HepG2 (cell line): ENCODE measurements around the gene CTRL. TPM values are rescaled to one million over a fixed set of nuclear protein-coding genes. Genes with fewer than 3 reads are reported as not detected.

Source experiments
- KLF13 ChIP-seq: sonication (generic); formaldehyde crosslinking; IDR thresholded peaks from 2 replicates; pipeline ENCODE4 v1.4.0; 2020; ENCODE audit warnings: mild to moderate bottlenecking, missing genetic modification reagents
- TAF1 ChIP-seq: sonication (generic); formaldehyde crosslinking; IDR thresholded peaks from 2 replicates; pipeline ENCODE4 v1.4.0; 2020; ENCODE audit warnings: missing genetic modification reagents
- ZSCAN12 ChIP-seq: sonication (generic); formaldehyde crosslinking; IDR thresholded peaks from 2 replicates; pipeline ENCODE4 v1.9.0; 2021; ENCODE audit warnings: mild to moderate bottlenecking, missing genetic modification reagents
- polyA plus RNA-seq, 8 experiments: library from polyadenylated mRNA; depleted of rRNA in 3 of 8; stranded (reverse) in 7 of 8; unstranded in 1 of 8; fragments of >200 nt; fragmentation: Illumina TruSeq in 4 of 8; extraction: Trizol in 4 of 8; gene quantifications; 2 replicates each; pipeline versions ENCODE4 v1.2.1 to v1.2.3, GENCODE V29; 2011 to 2016; ENCODE audit warnings: low read depth in 4 of 8, missing spikeins in 1 of 8, mixed read lengths in 1 of 8; ENCODE audit not compliant: insufficient read depth in 1 of 8
- total RNA-seq, 5 experiments: library from RNA; depleted of rRNA; stranded (reverse); fragments of >200 nt; fragmentation: Illumina TruSeq; extraction: Trizol; gene quantifications; 2 replicates each; pipeline ENCODE4 v1.2.3, GENCODE V29; 2016; ENCODE audit warnings: low read depth in 1 of 5
- TF ChIP-seq, protein P1 (sequence below): sonication (generic); formaldehyde crosslinking; conservative IDR thresholded peaks from 2 replicates; pipeline ENCODE4 v1.4.0; 2020; ENCODE audit warnings: mild to moderate bottlenecking, missing genetic modification reagents, moderate library complexity
- TF ChIP-seq, protein P2 (sequence below): sonication (generic); formaldehyde crosslinking; IDR thresholded peaks from 2 replicates; pipeline ENCODE4 v1.5.0; 2020; ENCODE audit warnings: mild to moderate bottlenecking, missing genetic modification reagents
- TF ChIP-seq, protein P3 (sequence below): sonication (generic); formaldehyde crosslinking; IDR thresholded peaks from 2 replicates; pipeline ENCODE4 v1.4.0; 2020; ENCODE audit warnings: missing genetic modification reagents
- TF ChIP-seq, protein P4 (sequence below): sonication (generic); formaldehyde crosslinking; IDR thresholded peaks from 2 replicates; pipeline ENCODE4 v1.5.0; 2020; ENCODE audit warnings: mild to moderate bottlenecking, missing genetic modification reagents, moderate library complexity
- TF ChIP-seq, protein P5 (sequence below): sonication (generic); formaldehyde crosslinking; IDR thresholded peaks from 2 replicates; pipeline ENCODE4 v1.9.0; 2021; ENCODE audit warnings: missing genetic modification reagents, borderline replicate concordance

The CTRL gene
- total and polyA plus RNA-seq, 2 of the 13 experiments (the other 11 are each of a cell fraction or from before 2014, with no cell fraction given) = 1.9 to 2.7 TPM

DNA sequence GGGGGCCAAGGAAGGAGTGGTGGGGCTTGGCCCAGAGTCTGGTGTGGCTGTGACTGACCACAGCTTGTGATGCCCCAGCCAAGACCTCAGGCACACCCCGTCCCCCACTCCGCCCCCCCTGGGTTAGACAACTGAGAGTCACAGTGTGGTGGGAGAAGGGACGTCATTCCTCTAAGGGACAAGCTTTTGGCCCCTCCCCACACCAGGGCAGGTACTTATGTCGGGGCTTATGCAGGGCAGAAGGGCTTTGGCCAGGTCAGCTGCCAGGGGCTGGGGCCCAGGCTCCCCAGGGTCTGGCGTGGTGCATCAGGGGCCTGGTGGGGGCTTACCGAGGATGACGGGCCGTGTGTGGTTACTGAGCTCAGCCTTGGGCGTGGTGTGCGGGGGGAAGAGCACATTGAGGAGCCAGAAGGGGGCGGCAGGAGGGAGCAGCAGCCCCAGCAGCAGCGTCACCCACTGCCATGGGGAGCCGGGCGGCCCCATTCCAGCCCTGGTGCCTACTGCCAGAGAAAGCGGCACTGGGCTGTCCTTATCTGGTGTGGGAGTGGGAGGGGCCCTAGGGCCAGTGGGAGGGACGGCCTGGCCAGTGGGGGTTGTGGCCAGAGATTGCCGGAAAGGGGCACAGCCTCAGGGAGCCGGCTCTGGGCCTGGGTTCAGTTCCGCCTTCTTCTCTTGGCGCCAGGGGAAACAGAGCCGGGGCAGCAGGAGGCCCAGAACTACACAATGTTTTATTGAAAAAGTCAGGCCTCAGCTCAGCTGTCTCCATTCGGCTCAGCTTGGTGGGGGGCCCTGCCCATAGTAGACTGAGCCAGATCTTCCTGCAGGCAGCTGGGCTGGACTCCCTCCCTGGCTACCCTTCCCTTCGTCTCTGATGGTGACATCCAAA is 12.2 kb upstream of the CTRL start, which contains the start of gene LCAT (continued):
- TF ChIP-seq, protein P1, sequence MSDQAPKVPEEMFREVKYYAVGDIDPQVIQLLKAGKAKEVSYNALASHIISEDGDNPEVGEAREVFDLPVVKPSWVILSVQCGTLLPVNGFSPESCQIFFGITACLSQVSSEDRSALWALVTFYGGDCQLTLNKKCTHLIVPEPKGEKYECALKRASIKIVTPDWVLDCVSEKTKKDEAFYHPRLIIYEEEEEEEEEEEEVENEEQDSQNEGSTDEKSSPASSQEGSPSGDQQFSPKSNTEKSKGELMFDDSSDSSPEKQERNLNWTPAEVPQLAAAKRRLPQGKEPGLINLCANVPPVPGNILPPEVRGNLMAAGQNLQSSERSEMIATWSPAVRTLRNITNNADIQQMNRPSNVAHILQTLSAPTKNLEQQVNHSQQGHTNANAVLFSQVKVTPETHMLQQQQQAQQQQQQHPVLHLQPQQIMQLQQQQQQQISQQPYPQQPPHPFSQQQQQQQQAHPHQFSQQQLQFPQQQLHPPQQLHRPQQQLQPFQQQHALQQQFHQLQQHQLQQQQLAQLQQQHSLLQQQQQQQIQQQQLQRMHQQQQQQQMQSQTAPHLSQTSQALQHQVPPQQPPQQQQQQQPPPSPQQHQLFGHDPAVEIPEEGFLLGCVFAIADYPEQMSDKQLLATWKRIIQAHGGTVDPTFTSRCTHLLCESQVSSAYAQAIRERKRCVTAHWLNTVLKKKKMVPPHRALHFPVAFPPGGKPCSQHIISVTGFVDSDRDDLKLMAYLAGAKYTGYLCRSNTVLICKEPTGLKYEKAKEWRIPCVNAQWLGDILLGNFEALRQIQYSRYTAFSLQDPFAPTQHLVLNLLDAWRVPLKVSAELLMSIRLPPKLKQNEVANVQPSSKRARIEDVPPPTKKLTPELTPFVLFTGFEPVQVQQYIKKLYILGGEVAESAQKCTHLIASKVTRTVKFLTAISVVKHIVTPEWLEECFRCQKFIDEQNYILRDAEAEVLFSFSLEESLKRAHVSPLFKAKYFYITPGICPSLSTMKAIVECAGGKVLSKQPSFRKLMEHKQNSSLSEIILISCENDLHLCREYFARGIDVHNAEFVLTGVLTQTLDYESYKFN (CRISPR knock-in tag) = no peak; the same call in none of the 2 replicates
- TF ChIP-seq ZSCAN12 (no peak), TAF1 (CRISPR knock-in tag) (peak; percentile 75; the same call in 1 of the 2 replicates), KLF13 (CRISPR knock-in tag) (no peak)
- TF ChIP-seq, protein P2, sequence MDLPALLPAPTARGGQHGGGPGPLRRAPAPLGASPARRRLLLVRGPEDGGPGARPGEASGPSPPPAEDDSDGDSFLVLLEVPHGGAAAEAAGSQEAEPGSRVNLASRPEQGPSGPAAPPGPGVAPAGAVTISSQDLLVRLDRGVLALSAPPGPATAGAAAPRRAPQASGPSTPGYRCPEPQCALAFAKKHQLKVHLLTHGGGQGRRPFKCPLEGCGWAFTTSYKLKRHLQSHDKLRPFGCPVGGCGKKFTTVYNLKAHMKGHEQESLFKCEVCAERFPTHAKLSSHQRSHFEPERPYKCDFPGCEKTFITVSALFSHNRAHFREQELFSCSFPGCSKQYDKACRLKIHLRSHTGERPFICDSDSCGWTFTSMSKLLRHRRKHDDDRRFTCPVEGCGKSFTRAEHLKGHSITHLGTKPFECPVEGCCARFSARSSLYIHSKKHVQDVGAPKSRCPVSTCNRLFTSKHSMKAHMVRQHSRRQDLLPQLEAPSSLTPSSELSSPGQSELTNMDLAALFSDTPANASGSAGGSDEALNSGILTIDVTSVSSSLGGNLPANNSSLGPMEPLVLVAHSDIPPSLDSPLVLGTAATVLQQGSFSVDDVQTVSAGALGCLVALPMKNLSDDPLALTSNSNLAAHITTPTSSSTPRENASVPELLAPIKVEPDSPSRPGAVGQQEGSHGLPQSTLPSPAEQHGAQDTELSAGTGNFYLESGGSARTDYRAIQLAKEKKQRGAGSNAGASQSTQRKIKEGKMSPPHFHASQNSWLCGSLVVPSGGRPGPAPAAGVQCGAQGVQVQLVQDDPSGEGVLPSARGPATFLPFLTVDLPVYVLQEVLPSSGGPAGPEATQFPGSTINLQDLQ (CRISPR knock-in tag) = no peak
- TF ChIP-seq, protein P3, sequence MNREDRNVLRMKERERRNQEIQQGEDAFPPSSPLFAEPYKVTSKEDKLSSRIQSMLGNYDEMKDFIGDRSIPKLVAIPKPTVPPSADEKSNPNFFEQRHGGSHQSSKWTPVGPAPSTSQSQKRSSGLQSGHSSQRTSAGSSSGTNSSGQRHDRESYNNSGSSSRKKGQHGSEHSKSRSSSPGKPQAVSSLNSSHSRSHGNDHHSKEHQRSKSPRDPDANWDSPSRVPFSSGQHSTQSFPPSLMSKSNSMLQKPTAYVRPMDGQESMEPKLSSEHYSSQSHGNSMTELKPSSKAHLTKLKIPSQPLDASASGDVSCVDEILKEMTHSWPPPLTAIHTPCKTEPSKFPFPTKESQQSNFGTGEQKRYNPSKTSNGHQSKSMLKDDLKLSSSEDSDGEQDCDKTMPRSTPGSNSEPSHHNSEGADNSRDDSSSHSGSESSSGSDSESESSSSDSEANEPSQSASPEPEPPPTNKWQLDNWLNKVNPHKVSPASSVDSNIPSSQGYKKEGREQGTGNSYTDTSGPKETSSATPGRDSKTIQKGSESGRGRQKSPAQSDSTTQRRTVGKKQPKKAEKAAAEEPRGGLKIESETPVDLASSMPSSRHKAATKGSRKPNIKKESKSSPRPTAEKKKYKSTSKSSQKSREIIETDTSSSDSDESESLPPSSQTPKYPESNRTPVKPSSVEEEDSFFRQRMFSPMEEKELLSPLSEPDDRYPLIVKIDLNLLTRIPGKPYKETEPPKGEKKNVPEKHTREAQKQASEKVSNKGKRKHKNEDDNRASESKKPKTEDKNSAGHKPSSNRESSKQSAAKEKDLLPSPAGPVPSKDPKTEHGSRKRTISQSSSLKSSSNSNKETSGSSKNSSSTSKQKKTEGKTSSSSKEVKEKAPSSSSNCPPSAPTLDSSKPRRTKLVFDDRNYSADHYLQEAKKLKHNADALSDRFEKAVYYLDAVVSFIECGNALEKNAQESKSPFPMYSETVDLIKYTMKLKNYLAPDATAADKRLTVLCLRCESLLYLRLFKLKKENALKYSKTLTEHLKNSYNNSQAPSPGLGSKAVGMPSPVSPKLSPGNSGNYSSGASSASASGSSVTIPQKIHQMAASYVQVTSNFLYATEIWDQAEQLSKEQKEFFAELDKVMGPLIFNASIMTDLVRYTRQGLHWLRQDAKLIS (CRISPR knock-in tag) = no peak
- TF ChIP-seq, protein P4, sequence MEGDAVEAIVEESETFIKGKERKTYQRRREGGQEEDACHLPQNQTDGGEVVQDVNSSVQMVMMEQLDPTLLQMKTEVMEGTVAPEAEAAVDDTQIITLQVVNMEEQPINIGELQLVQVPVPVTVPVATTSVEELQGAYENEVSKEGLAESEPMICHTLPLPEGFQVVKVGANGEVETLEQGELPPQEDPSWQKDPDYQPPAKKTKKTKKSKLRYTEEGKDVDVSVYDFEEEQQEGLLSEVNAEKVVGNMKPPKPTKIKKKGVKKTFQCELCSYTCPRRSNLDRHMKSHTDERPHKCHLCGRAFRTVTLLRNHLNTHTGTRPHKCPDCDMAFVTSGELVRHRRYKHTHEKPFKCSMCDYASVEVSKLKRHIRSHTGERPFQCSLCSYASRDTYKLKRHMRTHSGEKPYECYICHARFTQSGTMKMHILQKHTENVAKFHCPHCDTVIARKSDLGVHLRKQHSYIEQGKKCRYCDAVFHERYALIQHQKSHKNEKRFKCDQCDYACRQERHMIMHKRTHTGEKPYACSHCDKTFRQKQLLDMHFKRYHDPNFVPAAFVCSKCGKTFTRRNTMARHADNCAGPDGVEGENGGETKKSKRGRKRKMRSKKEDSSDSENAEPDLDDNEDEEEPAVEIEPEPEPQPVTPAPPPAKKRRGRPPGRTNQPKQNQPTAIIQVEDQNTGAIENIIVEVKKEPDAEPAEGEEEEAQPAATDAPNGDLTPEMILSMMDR = peak; percentile 76
- TF ChIP-seq, protein P5, sequence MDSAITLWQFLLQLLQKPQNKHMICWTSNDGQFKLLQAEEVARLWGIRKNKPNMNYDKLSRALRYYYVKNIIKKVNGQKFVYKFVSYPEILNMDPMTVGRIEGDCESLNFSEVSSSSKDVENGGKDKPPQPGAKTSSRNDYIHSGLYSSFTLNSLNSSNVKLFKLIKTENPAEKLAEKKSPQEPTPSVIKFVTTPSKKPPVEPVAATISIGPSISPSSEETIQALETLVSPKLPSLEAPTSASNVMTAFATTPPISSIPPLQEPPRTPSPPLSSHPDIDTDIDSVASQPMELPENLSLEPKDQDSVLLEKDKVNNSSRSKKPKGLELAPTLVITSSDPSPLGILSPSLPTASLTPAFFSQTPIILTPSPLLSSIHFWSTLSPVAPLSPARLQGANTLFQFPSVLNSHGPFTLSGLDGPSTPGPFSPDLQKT (CRISPR knock-in tag) = no peak
